UCSD-AML1 (cell line): ENCODE results near the gene ANAPC10.

Experiments used
- DNase-seq: peaks from one replicate; lab custom pipeline; 2025; ENCODE audit not compliant: unreplicated experiment; lab: John Stamatoyannopoulos, UW

Gene ANAPC10

DNA sequence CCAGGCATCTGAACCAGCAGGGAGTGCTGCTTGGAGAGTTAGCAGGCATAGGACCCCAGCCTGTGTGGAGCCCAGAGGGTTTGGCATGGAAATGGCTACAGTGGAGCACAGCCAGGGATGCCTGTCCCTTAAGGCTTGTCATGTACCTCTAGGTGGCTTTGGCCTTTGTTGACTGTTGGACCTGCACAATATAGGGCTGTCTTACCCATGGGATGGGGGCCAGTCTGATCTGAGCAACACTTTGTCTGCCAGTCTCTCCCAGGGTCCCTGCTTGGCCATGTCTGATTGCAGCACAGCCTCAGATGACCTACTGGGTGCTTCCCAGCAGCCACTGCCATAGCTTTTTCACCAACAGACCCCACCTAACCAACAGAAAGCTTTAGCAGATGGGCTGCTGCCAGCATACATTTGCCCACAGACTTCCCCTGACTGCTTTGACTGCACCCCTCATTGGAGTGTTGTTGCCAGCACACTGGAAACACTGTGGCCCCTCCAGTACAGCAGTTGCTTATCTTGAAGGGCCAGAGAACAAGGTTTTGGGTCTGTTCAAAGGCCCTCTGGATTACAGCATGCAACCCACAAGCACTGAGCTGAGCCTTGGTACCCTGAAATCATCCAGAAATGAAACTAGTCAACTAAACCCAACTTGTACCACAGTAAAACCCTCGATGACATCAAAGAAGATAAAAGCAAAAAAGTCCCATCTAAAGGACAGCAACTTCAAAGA is 22.1 kb downstream of the ANAPC10 start:
- DNase-seq = no peak

DNA sequence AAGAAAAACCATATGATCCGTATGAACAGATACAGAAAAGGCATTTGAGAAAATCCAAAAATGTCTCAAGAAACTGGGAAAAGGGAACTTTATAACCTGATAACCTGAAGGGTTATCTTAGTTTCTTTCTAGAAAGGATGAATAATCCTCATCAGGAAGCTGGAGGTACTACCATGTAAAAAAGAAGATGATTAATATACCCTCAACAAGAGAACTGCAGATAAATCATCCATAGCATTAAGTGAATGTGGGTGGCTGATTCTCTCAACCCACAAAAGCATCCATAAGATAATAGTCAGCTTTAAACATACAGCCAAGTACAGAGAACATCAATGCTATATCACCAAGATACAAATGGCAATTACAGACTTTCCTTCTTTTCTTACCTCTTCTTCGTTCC is 26.4 kb downstream of the ANAPC10 start:
- DNase-seq = no peak

DNA sequence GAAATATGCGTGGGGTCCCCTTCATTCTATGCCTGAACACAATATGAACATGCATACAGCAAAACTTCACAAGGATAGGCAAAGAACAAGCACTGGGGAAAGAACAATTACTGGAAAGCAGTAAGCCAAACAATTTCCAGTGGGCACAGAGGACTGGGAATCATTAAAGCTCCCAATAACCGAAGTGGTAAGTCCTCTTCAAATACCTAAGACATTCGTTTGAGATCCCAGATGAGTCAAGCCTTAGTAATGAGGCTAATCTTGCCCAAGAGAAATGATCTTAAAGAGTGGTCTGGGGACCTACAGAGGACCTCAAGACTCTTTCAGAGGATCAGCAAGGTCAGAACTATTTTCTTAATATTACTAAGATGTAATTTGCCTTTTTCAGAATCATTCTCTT is 28.6 kb downstream of the ANAPC10 start:
- no peak for DNase-seq

DNA sequence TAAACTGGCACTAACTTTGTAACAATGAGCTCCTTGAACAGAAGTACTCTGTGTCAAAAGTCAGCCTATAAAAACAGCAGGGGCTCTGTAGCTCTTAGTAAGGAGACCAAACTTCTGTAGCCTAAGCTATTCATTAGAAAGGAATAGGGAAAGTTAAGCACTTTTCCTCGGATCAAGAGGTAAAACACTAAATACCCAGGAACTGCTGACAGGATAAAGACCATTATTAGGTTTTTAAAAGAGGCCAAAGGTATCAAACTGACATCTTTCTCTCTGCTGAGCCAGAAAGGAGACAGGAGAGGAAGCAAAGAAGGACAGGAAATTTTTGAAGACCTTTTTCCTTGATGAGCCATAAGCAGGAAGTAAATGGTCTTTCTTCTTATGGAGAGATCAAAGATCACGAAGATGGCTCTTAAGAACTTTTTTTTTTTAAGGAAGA is 31.9 kb downstream of the ANAPC10 start:
- DNase-seq = no peak

DNA sequence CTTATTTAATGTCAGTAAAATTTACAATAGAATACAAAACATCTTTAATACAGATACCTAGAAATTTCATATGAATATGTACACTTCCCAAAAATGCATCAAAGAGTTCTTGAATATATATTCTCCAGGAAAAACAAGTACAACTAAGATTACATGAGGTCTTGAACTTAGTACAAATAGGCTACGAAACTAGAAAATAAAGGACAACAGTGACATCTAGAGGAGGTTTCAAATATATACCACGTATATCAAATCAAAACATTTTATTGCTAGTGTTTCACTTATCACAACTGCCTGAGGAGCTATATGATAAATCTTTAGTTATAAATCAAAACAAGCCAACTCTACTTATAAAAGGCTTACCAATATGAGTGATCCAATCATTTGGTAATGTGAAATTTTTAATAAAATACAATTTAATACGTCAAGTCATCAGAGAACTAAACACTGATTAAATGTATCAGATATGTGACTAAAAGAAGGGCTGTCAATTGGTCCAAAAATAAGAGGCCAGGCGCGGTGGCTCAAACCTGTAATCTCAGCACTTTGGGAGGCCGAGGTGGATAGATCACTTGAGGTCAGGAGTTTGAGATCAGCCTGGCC is 36.6 kb downstream of the ANAPC10 start:
- no peak for DNase-seq

DNA sequence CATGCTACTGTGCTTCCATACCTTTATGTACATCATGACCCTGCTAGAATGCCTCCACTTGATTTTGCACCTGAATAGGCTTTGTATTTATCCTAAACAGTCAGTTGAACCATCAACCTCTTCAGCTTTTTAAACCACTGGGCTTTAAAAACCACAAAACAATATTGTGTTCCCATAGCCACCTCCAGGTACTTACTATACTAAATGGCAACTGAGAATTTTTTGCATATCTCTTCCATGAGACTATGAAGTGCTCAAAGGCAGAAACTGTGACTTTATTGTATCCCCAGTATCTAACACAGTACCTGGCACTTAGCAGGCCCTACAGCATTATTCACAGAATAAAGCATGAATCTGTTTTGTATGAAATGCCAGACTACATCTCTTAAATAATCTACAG is 39.7 kb downstream of the ANAPC10 start:
- DNase-seq = no peak

DNA sequence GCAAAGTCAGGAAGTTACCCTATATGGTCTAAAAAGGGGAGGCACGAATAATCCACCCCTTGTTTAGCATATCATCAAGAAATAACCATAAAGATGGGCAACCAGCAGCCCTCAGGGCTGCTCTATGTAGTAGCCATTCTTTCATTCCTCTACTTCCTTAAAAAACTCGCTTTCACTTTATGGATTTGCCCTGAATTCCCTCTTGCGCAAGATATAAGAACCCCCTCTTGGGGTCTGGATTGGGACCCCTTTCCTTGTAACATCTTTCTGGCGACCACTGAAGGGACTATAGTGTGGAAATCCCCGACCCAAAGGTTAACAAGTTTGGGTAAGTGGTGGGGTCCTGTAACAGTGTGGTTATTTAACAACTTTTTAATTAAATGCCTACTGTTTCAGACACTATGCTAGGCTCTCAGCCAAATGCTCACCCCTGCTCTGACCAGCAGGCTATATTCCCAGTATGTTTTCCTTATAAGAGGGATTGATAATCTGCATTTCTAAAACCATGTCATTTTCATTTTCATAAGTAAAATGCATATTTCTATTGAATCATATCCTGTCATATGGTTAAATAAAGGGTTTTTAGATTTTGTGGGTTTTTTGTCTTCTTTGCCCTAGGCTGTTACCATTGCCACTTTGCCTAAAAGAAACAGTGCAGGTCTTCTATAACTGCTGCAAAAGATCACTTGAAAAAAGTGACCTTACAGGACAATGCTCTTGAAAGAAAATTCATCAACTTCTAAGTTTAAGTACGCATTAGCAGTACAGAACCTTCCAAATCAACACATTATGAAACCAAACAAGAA is 41.5 kb downstream of the ANAPC10 start:
- DNase-seq = no peak

DNA sequence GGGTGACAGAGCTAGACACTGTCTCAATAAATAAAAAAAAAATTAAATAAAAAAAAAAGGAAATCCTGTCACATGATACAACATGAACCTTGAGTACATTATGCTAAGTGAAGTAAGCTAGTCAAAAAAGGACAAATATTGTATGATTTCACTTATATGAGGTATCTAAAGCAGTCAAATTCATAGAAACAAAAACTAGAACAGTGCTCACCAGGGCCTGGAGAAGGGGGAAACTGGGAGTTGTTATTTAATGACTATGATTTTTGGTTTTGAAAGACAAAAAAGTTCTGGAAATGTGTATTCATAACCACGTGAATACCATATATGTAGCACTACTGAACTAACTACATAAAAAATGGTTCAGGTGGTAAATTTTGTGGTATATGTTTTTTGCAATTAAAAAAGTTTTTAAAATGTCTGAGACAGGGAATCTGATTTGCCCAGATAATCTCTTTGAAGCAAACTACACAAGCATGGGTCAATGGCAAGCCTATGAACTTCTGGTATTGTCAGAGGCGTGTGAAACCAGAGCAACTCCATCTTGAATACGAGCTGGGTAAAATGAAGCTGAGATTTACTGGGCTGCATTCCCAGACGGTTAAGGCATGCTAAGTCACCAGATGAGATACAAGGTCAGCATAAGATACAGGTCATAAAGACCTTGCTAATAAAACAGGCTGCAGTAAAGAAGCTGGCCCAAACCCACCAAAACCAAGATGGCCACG is 42.3 kb downstream of the ANAPC10 start:
- no peak for DNase-seq

DNA sequence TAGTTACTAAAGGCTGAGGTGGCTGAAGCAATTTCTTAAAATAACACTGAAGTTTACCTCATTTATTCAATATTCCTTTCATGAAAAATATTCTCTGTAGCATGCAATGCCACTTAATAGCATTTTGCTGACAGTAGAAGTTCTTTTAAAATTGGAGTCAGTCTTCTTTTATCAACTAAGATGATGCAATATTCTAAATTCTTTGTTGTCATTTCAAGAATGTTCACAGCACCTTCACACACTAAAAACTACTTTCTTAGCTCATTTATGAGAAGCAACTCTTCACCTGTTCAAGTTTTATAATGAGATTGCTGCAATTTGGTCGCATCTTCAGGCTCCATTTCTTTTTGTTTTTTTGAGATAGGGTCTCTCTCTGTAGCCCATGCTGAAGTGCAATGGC is 48.8 kb downstream of the ANAPC10 start:
- DNase-seq = no peak

DNA sequence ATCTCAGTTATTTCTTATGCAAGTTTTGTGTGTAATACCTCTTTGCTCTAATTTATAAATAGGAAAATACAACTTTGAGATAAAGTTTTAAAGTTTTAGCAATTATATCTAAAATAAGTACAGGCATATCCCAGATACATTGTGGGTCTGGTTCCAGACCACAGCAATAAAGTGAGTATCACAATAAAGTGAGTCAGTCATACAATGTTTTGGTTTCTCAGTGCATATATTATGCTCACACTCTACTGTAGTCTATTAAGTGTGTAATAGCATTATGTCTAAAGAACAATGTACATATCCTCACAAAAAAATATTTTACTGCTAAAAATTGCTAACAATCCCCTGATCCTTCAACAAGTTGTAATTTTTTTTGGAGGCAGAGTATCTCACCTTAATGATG is 49.2 kb downstream of the ANAPC10 start:
- DNase-seq = no peak

DNA sequence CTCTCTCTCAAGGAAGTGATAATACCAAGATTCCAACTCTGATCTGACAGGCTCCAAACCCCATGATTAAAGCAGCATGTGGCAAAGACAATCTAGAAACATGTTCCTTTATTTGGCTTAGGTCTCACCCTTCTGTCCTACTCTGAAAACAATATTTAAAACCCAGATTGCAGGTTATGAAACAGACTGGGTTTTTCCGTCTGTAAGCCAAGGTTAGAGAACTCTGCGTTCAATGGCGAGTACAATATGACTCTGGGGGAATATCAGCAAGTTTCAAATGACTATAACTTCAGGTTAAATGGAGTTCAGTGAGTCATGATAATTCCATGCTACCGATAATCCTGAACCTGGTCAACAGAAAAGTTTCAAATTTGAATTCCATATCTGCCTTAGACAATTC is 50.8 kb downstream of the ANAPC10 start:
- no peak for DNase-seq

DNA sequence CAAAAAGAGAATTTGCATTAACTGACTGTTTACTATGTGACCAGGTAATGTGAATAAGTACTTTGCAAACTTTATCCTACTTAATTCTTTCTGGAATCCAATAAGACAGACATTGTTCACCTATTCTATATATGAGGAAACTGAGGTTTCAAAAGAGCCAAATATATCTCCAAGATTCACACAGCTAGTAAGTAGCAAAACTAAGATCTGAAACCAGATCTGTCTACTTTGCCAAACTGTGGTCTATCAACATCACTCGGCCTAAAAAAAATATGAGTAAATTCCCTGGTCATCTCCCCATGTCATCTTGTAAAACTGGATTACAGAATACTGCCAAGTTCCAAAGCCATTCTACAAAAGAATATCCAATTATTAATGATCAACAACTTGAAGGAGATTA is 52.8 kb downstream of the ANAPC10 start:
- DNase-seq = no peak

DNA sequence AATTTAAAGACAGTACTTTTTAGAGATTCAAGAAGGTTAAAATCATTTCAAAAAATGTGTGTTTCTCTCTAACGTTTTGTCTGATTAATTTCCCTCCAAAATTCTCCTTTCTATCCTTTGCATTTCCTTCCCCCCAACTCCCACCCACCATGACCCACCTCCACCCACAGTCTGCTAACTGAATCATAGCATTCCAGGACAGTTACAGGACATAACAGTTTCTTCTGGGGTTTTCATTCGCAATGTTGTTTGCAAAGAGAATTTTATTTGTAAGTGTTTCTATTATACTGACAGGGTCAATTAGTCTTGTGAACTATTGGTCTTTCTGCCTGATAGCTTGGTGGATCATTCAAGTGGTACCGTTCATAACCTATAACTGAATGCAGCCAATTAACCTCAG is 53.7 kb downstream of the ANAPC10 start:
- DNase-seq = no peak

DNA sequence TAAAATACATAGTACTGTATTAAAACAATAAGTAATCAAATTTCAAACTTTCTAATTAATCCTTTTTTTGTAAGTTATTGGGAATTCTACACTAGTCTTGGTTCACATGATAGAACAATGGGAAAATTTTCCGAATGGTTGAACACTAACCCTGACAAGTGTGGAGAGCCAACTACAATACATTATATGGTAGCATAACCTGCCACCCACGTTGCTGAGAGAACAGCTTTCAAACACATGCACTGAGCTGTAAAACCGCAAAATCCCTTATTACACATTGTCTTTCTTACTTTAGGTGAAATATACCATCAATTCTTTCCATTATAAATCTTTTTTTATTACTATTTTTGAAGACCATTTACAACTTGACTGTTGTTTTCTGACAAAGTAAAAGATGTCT is 54.7 kb downstream of the ANAPC10 start:
- DNase-seq = no peak

DNA sequence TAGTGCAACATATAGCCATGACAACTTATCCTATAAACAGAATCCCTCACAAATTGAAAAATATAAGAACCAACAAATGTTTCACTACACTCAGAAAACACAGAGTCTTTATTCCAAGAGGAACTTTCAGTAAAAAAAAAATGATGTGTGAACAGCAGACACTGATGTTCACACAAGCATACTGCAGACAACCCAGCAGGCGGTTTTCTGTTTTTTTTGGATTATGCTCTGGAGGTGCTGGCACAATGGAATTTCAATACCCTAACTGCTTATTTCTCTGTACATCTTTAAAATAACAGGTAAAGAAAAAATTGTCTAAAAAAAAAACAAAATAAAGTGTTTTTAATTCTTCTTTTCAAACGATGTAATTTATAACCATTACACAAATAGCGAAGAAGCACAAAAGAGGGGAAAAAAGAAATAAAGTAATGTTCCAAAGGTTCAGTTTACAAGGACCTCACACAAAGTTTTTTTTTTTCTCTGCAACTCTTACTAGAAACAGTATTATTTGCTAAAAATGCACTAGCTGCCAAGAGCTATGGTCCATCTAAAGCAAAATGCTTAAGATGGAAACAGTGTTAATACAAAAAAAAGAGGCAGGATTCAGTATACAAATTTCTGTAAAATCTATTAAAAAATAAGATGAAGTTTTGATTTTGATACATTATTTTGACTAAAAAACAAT is 55.3 kb downstream of the ANAPC10 start:
- no peak for DNase-seq

DNA sequence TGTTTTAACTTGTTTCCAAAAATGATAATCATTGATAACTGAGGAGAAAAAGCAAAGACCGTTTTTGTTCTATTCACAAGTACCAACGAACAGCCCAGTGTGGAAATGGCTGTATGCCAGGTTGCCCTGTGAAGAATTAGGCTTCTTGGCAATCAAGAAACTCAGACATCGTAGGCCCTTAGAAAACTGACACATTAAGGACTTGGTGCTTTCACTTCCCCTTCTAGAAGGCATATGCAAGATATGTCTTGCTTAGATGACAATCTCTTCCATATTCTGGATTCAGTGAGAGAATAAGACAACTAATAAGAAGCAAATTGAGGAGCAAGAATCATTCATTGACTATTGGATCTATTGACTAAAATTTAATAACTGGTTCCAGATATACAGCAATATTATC is 56.6 kb downstream of the ANAPC10 start:
- DNase-seq = no peak

DNA sequence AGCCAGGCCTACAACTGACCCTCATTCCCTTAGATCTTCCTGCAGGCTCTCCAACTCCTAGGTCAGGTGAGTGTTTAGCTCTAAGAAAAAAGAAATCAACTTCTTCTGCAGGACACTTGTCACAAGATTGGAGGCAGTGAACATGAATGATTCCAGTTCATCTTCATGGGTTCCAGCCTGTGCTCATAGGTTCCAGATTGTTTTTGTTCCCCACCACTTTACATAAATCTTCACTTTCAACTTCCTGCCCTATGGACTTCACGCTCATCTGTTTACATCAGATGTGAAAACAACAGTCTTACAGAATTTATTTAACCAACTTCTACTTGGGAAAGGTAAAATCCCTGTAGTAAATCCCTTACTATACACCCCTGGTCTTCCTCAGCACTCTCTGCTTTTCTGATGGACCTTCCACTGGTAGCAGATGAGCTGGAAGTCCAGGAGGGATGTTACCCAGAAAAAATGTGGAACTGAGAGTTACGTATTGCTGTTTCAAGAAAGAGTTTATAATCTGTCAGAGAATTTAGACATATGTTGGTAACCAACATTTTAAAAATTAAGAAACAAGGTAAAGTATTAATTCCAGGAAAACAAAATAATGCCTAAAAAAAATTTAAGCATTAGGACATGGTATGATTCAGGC is 62.4 kb downstream of the ANAPC10 start:
- no peak for DNase-seq

DNA sequence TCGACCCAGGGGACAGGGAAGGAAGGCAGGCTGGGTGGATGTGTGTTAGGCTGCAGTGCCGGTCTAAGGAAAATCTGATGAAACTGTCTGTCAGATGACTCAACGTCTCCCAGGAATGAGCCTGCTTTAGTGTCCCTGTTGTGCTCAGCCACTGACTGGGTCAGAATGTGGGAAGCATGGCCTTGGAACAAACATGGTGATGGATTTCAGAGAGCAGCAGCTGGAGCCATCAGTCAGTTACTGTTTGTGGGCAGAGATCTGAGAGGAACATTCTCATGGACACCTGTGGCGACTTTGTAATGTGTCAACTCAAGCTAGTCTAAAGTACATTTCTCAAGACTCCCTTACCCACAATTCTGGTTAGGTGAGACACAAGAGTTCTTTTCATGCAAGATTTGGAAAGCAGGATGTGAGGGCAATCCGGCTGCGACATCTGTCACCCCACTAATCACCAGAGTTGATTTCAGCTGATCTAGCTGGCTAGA is 63.2 kb downstream of the ANAPC10 start:
- no peak for DNase-seq

DNA sequence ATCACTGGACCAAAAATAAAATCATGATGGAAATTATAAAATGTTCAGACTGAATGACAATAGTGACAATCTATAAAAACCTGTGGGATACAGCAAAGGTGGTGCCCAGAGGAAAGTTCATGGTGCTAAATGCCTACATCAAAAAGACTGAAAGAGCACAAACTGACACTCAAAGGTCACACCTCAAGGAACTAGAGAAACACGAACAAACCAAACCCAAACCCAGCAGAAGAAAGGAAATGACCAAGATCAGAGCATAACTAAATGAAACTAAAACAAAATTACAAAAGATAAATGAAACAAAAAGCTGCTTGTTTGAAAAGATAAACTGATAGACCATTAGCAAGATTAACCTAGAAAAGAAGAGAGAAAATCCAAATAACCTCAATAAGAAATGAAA is 78.7 kb downstream of the ANAPC10 start:
- no peak for DNase-seq

DNA sequence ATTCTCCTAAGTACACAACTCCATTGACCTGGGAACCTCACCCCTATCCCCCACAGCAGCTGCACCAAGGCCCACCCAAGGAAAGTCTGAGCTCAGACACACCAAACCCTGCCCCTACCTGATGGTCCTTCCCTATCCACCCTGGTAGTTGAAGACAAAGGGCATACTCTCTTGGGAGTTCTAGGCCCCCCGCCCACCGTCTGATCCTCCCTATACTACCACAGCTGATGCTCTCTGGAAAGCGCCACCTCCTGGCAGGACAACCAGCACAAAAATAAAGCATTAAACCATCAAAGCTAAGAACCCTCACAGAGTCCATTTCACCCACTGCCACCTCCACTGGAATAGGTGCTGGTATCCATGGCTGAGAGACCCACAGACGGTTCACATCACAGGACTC is 83.6 kb downstream of the ANAPC10 start:
- no peak for DNase-seq
